SK-N-SH (cell line): ENCODE results near the gene INPP5J. TPM values are rescaled to one million over a fixed set of nuclear protein-coding genes. Genes with fewer than 3 reads are reported as not detected.

Source experiments
- CTCF ChIA-PET: fragments of 300-600, 350-600 bp; formaldehyde crosslinking; extraction: SDS; loops from one replicate; lab custom pipeline; 2021; lab: Yijun Ruan, JAX
- POLR2A ChIA-PET: fragments of 350-600 bp; sonication (Branson Sonifier 250); formaldehyde crosslinking; extraction: SDS; loops from one replicate; lab custom pipeline; 2020; ENCODE audit warnings: antibody characterized with exemption, inconsistent platforms; lab: Yijun Ruan, JAX
- DNase-seq: peaks from one replicate; pipeline ENCODE4 v3.0.0; 2012
- H2AFZ ChIP-seq: fragments of 200-600 bp; sonication (generic); 2 replicates; pipeline ENCODE4 v1.8.1; 2016; ENCODE audit warnings: antibody characterized with exemption, mild to moderate bottlenecking, low read depth
- H3F3A ChIP-seq: fragments of 200-600 bp; sonication (generic); replicated peaks from 2 replicates; pipeline ENCODE3; 2016; ENCODE audit warnings: antibody characterized with exemption, mild to moderate bottlenecking; ENCODE audit not compliant: insufficient read depth
- H3K27ac ChIP-seq, 2 experiments: fragments of 200-500 bp in 1 of 2; fragments of 200-600 bp in 1 of 2; sonication (Bioruptor generic) in 1 of 2; sonication (generic), shearing (Covaris generic) in 1 of 2; 2 replicates each; pipeline versions ENCODE4 v1.5.1 to v1.6.1; 2014 to 2016; ENCODE audit warnings: low read depth in 2 of 2, inconsistent platforms in 1 of 2, low read length in 1 of 2, mild to moderate bottlenecking in 1 of 2, mixed read lengths in 1 of 2
- H3K27me3 ChIP-seq: fragments of 200-600 bp; sonication (generic), shearing (Covaris generic); 2 replicates; pipeline ENCODE4 v1.6.1; 2016; ENCODE audit warnings: mixed run types; ENCODE audit not compliant: insufficient read depth
- H3K36me3 ChIP-seq, 2 experiments: fragments of 200-500 bp in 1 of 2; fragments of 200-600 bp in 1 of 2; sonication (Bioruptor generic) in 1 of 2; sonication (generic) in 1 of 2; replicated peaks in 1 of 2; 2 replicates each; pipeline versions ENCODE3 to v1.5.1; 2014 to 2016; ENCODE audit warnings: low read length in 1 of 2, mild to moderate bottlenecking in 1 of 2; ENCODE audit not compliant: insufficient read depth in 2 of 2, control insufficient read depth in 1 of 2
- H3K4me1 ChIP-seq, 2 experiments: fragments of 200-500 bp in 1 of 2; fragments of 200-600 bp in 1 of 2; sonication (Bioruptor generic) in 1 of 2; sonication (generic), shearing (Covaris generic) in 1 of 2; 2 replicates each; pipeline versions ENCODE4 v1.5.1 to v1.6.1; 2014 to 2016; ENCODE audit warnings: low read depth in 1 of 2, low read length in 1 of 2, mixed run types in 1 of 2; ENCODE audit not compliant: insufficient read depth in 2 of 2, control insufficient read depth in 1 of 2
- H3K4me2 ChIP-seq: fragments of 200-600 bp; sonication (generic), shearing (Covaris generic); 2 replicates; pipeline ENCODE4 v1.6.1; 2017; ENCODE audit warnings: mixed run types
- H3K4me3 ChIP-seq, 2 experiments: fragments of 200-500 bp in 1 of 2; fragments of 200-600 bp in 1 of 2; sonication (Bioruptor generic) in 1 of 2; sonication (generic), shearing (Covaris generic) in 1 of 2; 2 replicates each; pipeline versions ENCODE4 v1.5.1 to v1.8.1; 2014 to 2016; ENCODE audit warnings: low read depth in 2 of 2, inconsistent platforms in 1 of 2, low read length in 1 of 2, mild to moderate bottlenecking in 1 of 2, mixed read lengths in 1 of 2, moderate library complexity in 1 of 2
- H3K79me2 ChIP-seq: fragments of 200-600 bp; sonication (generic); 2 replicates; pipeline ENCODE4 v1.8.1; 2017; ENCODE audit warnings: mild to moderate bottlenecking; ENCODE audit not compliant: insufficient read depth
- H3K9ac ChIP-seq: fragments of 200-600 bp; sonication (generic); 2 replicates; pipeline ENCODE4 v1.6.1; 2017; ENCODE audit warnings: mixed run types
- H3K9me2 ChIP-seq: fragments of 200-600 bp; sonication (generic); 2 replicates; pipeline ENCODE4 v1.6.1; 2017; ENCODE audit warnings: mixed run types
- H3K9me3 ChIP-seq: fragments of 200-600 bp; sonication (generic); 2 replicates; pipeline ENCODE4 v1.6.1; 2017; ENCODE audit warnings: mixed run types, mild to moderate bottlenecking, moderate library complexity
- H4K20me1 ChIP-seq: fragments of 200-600 bp; sonication (generic); 2 replicates; pipeline ENCODE4 v1.6.1; 2017; ENCODE audit warnings: mild to moderate bottlenecking, mixed run types; ENCODE audit not compliant: insufficient read depth
- CHD2 ChIP-seq: fragments of 150-350 bp; IDR thresholded peaks from 2 replicates; pipeline ENCODE4 v1.6.1; 2018; ENCODE audit warnings: low read length; ENCODE audit not compliant: partially characterized antibody
- ELF1 ChIP-seq: IDR thresholded peaks from 2 replicates; pipeline ENCODE4 v1.4.0; 2012
- EP300 ChIP-seq, 2 experiments: IDR thresholded peaks; 2 replicates each; pipeline versions ENCODE4 v1.4.0 to v1.6.1; 2012; ENCODE audit warnings: borderline replicate concordance in 1 of 2, low read depth in 1 of 2, low read length in 1 of 2
- EZH2phosphoT487 ChIP-seq: fragments of 200-600 bp; sonication (generic); IDR thresholded peaks from 2 replicates; pipeline ENCODE4 v1.6.1; 2017; ENCODE audit warnings: low read depth, mixed run types, mild to moderate bottlenecking, antibody characterized with exemption, moderate library complexity, borderline replicate concordance
- FOXJ3 ChIP-seq: sonication (generic); formaldehyde crosslinking; IDR thresholded peaks from 2 replicates; pipeline ENCODE4 v1.5.1; 2020; ENCODE audit warnings: mild to moderate bottlenecking, missing genetic modification reagents
- FOXM1 ChIP-seq: IDR thresholded peaks from 2 replicates; pipeline ENCODE4 v1.4.0; 2012; ENCODE audit warnings: low read depth, mild to moderate bottlenecking
- GATA2 ChIP-seq: sonication (generic); formaldehyde crosslinking; IDR thresholded peaks from 2 replicates; pipeline ENCODE4 v1.5.0; 2020; ENCODE audit warnings: mild to moderate bottlenecking, missing genetic modification reagents
- JUND ChIP-seq: IDR thresholded peaks from 2 replicates; pipeline ENCODE4 v1.4.0; 2012
- MEF2A ChIP-seq: IDR thresholded peaks from 2 replicates; pipeline ENCODE4 v1.4.0; 2012; ENCODE audit warnings: low read depth, borderline replicate concordance
- NFIC ChIP-seq: IDR thresholded peaks from 2 replicates; pipeline ENCODE4 v1.4.0; 2012; ENCODE audit warnings: borderline replicate concordance
- NRF1 ChIP-seq: IDR thresholded peaks from 2 replicates; pipeline ENCODE4 v1.6.1; 2012; ENCODE audit warnings: low read depth, mild to moderate bottlenecking, low read length
- POLR2AphosphoS5 ChIP-seq: IDR thresholded peaks from 2 replicates; pipeline ENCODE4 v1.6.1; 2012; ENCODE audit warnings: low read depth, low read length
- RAD21 ChIP-seq: IDR thresholded peaks from 2 replicates; pipeline ENCODE4 v1.6.1; 2012; ENCODE audit warnings: mild to moderate bottlenecking, low read length
- RCOR1 ChIP-seq: fragments of 150-350 bp; IDR thresholded peaks from 2 replicates; pipeline ENCODE4 v1.6.1; 2017; ENCODE audit warnings: antibody characterized with exemption, low read length
- RXRA ChIP-seq: IDR thresholded peaks from 2 replicates; pipeline ENCODE4 v1.4.0; 2012; ENCODE audit warnings: low read depth, mild to moderate bottlenecking, borderline replicate concordance
- SIN3A ChIP-seq: IDR thresholded peaks from 2 replicates; pipeline ENCODE4 v1.6.1; 2012; ENCODE audit warnings: low read depth, mild to moderate bottlenecking, low read length, moderate library complexity, borderline replicate concordance
- TAF1 ChIP-seq: IDR thresholded peaks from 2 replicates; pipeline ENCODE4 v1.6.1; 2012; ENCODE audit warnings: low read depth, mild to moderate bottlenecking, low read length, moderate library complexity, borderline replicate concordance
- TCF12 ChIP-seq: IDR thresholded peaks from 2 replicates; pipeline ENCODE4 v1.4.0; 2012
- USF1 ChIP-seq: IDR thresholded peaks from 2 replicates; pipeline ENCODE4 v1.4.0; 2012; ENCODE audit warnings: low read depth, borderline replicate concordance
- WGBS: methylation state at CpG from one replicate; pipeline ENCODE4 v1.1.6; 2017; ENCODE audit warnings: low lambda C conversion rate; 5-methylcytosine and 5-hydroxymethylcytosine counted together
- polyA plus RNA-seq, 3 experiments: library from polyadenylated mRNA; depleted of rRNA; stranded (reverse); fragments of >200 nt; gene quantifications; 2 replicates each; pipeline ENCODE4 v1.2.3, GENCODE V29; 2012
- TF ChIP-seq, protein P1 (sequence below): fragments of 200-600 bp; sonication (generic); IDR thresholded peaks from 2 replicates; pipeline ENCODE4 v1.6.1; 2017; ENCODE audit warnings: antibody characterized with exemption, mild to moderate bottlenecking, moderate library complexity
- TF ChIP-seq, protein P2 (sequence below): fragments of 150-350 bp; IDR thresholded peaks from 2 replicates; pipeline ENCODE4 v1.6.1; 2016; ENCODE audit warnings: mild to moderate bottlenecking, low read depth, low read length
- TF ChIP-seq, protein P3 (sequence below): IDR thresholded peaks from 2 replicates; pipeline ENCODE4 v1.4.0; 2012; ENCODE audit warnings: low read depth, borderline replicate concordance
- TF ChIP-seq, protein P4 (sequence below): IDR thresholded peaks from 2 replicates; pipeline ENCODE4; 2012

The INPP5J gene
- polyA plus RNA-seq, 1 of the 3 experiments (the other 2 are of a cell fraction) = 3.2 TPM

- H3K36me3 ChIP-seq = no peaks in the 10 kb centered on the region
- H3K4me2 ChIP-seq = no peak overlapping the region
- H3K27ac ChIP-seq = no peak overlapping the region
- peaks cover 0 to 11% of the 10 kb centered on the region in 2 experiments; a peak in 2 of 4 replicates for H3K4me1 ChIP-seq
- no peaks in the 10 kb centered on the region for H4K20me1 ChIP-seq
- H3K9me2 ChIP-seq = no peaks in the 10 kb centered on the region
- ChIA-PET CTCF (interaction anchor here (1.1 to 3.3 kb wide), 4 partner anchors 11 to 51 kb away, joined by 3 to 14 read pairs (median 11); partner anchors contain the start of gene SELENOM), POLR2A (no interaction called here)
- peak; percentile 15 for DNase-seq
- TF ChIP-seq RCOR1 (no peak), TAF1 (no peak), EP300 (IDR thresholded peaks at IDR 0.05; ENCODE audit: borderline replicate concordance in 1 of 2, low read depth in 1 of 2, low read length in 1 of 2) (no peak), RAD21 (no peak), SIN3A (no peak), FOXM1 (no peak), NRF1 (no peak), EZH2phosphoT487 (no peak), JUND (no peak), NFIC (no peak), GATA2 (CRISPR knock-in tag) (no peak)
- TF ChIP-seq, protein P1, sequence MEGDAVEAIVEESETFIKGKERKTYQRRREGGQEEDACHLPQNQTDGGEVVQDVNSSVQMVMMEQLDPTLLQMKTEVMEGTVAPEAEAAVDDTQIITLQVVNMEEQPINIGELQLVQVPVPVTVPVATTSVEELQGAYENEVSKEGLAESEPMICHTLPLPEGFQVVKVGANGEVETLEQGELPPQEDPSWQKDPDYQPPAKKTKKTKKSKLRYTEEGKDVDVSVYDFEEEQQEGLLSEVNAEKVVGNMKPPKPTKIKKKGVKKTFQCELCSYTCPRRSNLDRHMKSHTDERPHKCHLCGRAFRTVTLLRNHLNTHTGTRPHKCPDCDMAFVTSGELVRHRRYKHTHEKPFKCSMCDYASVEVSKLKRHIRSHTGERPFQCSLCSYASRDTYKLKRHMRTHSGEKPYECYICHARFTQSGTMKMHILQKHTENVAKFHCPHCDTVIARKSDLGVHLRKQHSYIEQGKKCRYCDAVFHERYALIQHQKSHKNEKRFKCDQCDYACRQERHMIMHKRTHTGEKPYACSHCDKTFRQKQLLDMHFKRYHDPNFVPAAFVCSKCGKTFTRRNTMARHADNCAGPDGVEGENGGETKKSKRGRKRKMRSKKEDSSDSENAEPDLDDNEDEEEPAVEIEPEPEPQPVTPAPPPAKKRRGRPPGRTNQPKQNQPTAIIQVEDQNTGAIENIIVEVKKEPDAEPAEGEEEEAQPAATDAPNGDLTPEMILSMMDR = no peak
- peaks cover 4% of the 10 kb centered on the region; the same call in 1 of the 2 replicates for H3K27me3 ChIP-seq
- no peaks in the 10 kb centered on the region for H3K9me3 ChIP-seq
- no peaks in the 10 kb centered on the region for H3F3A ChIP-seq
- no peak overlapping the region for H3K4me3 ChIP-seq
- no peak overlapping the region for H3K9ac ChIP-seq
- no peaks in the 10 kb centered on the region for H3K79me2 ChIP-seq
- H2AFZ ChIP-seq = no peak overlapping the region
- 80% methylated on average over 8 of the region's 16 CpGs for WGBS
These were observed 13.9 kb downstream of the INPP5J start for GRCh38 chr22:31136711-31137110.

DNA sequence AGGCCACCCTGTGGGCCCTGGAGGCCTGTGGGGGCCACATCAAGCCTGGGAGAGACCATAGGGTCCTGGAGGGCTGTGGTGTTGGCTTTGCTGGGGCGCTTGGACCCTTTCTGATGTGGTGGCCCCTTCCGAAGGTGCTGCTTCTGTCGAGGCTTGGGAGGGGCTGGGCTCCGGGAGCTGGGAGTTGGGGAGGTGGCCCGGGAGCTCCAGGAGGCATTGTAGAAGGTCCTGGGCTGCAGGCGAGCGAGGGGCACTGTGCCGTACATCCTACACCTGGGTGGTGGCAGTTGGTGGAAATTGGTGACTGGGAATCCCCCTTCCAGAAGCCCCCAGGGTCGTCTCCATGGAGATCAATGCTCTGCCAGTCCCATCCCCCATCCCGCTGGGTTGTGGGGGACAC, 15.0 kb downstream of the INPP5J start:
- Histone ChIP-seq H3K9me3 (no peaks in the 10 kb centered on the region), H4K20me1 (no peaks in the 10 kb centered on the region), H3K9ac (no peak overlapping the region), H3F3A (no peaks in the 10 kb centered on the region), H3K4me2 (no peak overlapping the region), H2AFZ (no peak overlapping the region), H3K4me3 (no peak overlapping the region), H3K4me1 (peaks cover 0 to 20% of the 10 kb centered on the region in 2 experiments; a peak in 2 of 4 replicates), H3K36me3 (no peaks in the 10 kb centered on the region), H3K9me2 (no peaks in the 10 kb centered on the region), H3K27ac (no peak overlapping the region), H3K27me3 (peaks cover 4% of the 10 kb centered on the region; the same call in 1 of the 2 replicates), H3K79me2 (no peaks in the 10 kb centered on the region)
- WGBS = 57% methylated on average over 3 of the region's 10 CpGs
- POLR2A ChIA-PET = no interaction called here
- DNase-seq = peak; percentile 11
- CTCF ChIA-PET = interaction anchor here (3.2 kb wide), 2 partner anchors 11 kb away, joined by 12 to 14 read pairs; no protein-coding TSS in a partner anchor
- TF ChIP-seq RCOR1 (no peak), RAD21 (no peak), FOXJ3 (no peak), RXRA (no peak), CHD2 (no peak), TCF12 (no peak), USF1 (no peak), ELF1 (no peak), SIN3A (no peak), MEF2A (no peak), EP300 (IDR thresholded peaks at IDR 0.05; ENCODE audit: borderline replicate concordance in 1 of 2, low read depth in 1 of 2, low read length in 1 of 2) (no peak), POLR2AphosphoS5 (no peak)
- TF ChIP-seq, protein P2, sequence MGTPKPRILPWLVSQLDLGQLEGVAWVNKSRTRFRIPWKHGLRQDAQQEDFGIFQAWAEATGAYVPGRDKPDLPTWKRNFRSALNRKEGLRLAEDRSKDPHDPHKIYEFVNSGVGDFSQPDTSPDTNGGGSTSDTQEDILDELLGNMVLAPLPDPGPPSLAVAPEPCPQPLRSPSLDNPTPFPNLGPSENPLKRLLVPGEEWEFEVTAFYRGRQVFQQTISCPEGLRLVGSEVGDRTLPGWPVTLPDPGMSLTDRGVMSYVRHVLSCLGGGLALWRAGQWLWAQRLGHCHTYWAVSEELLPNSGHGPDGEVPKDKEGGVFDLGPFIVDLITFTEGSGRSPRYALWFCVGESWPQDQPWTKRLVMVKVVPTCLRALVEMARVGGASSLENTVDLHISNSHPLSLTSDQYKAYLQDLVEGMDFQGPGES = no peak
- TF ChIP-seq, protein P3, sequence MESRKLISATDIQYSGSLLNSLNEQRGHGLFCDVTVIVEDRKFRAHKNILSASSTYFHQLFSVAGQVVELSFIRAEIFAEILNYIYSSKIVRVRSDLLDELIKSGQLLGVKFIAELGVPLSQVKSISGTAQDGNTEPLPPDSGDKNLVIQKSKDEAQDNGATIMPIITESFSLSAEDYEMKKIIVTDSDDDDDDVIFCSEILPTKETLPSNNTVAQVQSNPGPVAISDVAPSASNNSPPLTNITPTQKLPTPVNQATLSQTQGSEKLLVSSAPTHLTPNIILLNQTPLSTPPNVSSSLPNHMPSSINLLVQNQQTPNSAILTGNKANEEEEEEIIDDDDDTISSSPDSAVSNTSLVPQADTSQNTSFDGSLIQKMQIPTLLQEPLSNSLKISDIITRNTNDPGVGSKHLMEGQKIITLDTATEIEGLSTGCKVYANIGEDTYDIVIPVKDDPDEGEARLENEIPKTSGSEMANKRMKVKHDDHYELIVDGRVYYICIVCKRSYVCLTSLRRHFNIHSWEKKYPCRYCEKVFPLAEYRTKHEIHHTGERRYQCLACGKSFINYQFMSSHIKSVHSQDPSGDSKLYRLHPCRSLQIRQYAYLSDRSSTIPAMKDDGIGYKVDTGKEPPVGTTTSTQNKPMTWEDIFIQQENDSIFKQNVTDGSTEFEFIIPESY = no peak
- TF ChIP-seq, protein P4, sequence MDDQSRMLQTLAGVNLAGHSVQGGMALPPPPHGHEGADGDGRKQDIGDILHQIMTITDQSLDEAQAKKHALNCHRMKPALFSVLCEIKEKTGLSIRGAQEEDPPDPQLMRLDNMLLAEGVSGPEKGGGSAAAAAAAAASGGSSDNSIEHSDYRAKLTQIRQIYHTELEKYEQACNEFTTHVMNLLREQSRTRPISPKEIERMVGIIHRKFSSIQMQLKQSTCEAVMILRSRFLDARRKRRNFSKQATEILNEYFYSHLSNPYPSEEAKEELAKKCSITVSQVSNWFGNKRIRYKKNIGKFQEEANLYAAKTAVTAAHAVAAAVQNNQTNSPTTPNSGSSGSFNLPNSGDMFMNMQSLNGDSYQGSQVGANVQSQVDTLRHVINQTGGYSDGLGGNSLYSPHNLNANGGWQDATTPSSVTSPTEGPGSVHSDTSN = no peak
